Islet of Langerhans (tissue), 1 donor: ENCODE data around the gene PCARE.
"Not testable (repeated sequence)": the region's sequence is repeated elsewhere in the genome, so short reads cannot be mapped to it uniquely, and the experiment has no call there.

Experiments
- FAIRE-seq: peaks from one replicate; lab custom pipeline; 2011; peaks lifted over from hg19 to GRCh38; lab: Jason Lieb, UNC

PCARE gene

GRCh38 chr2:29074411-29074810 is at the start of gene PCARE:
TSS of gene PCARE (minus strand) at chr2:29074523. CDS start at chr2:29074261, 262 bp downstream.
- peak; percentile 30 for FAIRE-seq

GRCh38 chr2:29123617-29124349 is 49.5 kb upstream of the PCARE start:
- no peak for FAIRE-seq

GRCh38 chr2:29120846-29121245 is 46.5 kb upstream of the PCARE start:
- FAIRE-seq, result no peak

- no peak for FAIRE-seq
Observed at GRCh38 chr2:29119211-29119610, 44.9 kb upstream of the PCARE start.

- peak; percentile 73 for FAIRE-seq
Observed at GRCh38 chr2:29117636-29118303, 43.4 kb upstream of the PCARE start.

- peak; percentile 13 for FAIRE-seq
Observed at GRCh38 chr2:29115797-29116781, 41.8 kb upstream of the PCARE start.

GRCh38 chr2:29114946-29115609 is 40.8 kb upstream of the PCARE start, which contains the start of gene CLIP4:
TSS of gene CLIP4 (plus strand) at chr2:29115415. CDS start at chr2:29121389, 5,974 bp downstream.
- no peak for FAIRE-seq

GRCh38 chr2:29114586-29114945 is 40.2 kb upstream of the PCARE start:
- FAIRE-seq, result no peak

- FAIRE-seq, result peak; percentile 95
Observed at GRCh38 chr2:29113891-29114321, 39.6 kb upstream of the PCARE start.

GRCh38 chr2:29113027-29113686 is 38.8 kb upstream of the PCARE start:
- FAIRE-seq, result no peak

GRCh38 chr2:29112379-29112778 is 38.1 kb upstream of the PCARE start:
- FAIRE-seq, result no peak

GRCh38 chr2:29110916-29111535 is 36.7 kb upstream of the PCARE start:
- no peak for FAIRE-seq

- FAIRE-seq, result no peak
Observed at GRCh38 chr2:29109246-29109645, 34.9 kb upstream of the PCARE start.

- FAIRE-seq, result no peak
Observed at GRCh38 chr2:29108225-29108624, 33.9 kb upstream of the PCARE start.

GRCh38 chr2:29107547-29107946 is 33.2 kb upstream of the PCARE start:
- not testable (repeated sequence) for FAIRE-seq

- FAIRE-seq, result peak; percentile 5
Observed at GRCh38 chr2:29106980-29107388, 32.7 kb upstream of the PCARE start.

- no peak for FAIRE-seq
Observed at GRCh38 chr2:29106256-29106655, 31.9 kb upstream of the PCARE start.

GRCh38 chr2:29105375-29105774 is 31.1 kb upstream of the PCARE start:
- FAIRE-seq, result no peak

GRCh38 chr2:29104688-29105087 is 30.4 kb upstream of the PCARE start:
- FAIRE-seq, result no peak

- FAIRE-seq, result no peak
Observed at GRCh38 chr2:29100564-29100963, 26.2 kb upstream of the PCARE start.

GRCh38 chr2:29097569-29097968 is 23.2 kb upstream of the PCARE start:
- no peak for FAIRE-seq
